Activated CD4-positive, CD25-positive, alpha-beta regulatory T cell treated with anti-CD3 and anti-CD28 coated beads, Interleukin-2, amount 50 U/mL, for 72 hours (primary cell): ENCODE measurements around the gene ZNF559.
"Not testable (repeated sequence)": the region's sequence is repeated elsewhere in the genome, so short reads cannot be mapped to it uniquely, and the experiment has no call there.

Experiments used
- DNase-seq: peaks from one replicate; pipeline ENCODE4 v3.0.0; 2021

Gene ZNF559

DNA sequence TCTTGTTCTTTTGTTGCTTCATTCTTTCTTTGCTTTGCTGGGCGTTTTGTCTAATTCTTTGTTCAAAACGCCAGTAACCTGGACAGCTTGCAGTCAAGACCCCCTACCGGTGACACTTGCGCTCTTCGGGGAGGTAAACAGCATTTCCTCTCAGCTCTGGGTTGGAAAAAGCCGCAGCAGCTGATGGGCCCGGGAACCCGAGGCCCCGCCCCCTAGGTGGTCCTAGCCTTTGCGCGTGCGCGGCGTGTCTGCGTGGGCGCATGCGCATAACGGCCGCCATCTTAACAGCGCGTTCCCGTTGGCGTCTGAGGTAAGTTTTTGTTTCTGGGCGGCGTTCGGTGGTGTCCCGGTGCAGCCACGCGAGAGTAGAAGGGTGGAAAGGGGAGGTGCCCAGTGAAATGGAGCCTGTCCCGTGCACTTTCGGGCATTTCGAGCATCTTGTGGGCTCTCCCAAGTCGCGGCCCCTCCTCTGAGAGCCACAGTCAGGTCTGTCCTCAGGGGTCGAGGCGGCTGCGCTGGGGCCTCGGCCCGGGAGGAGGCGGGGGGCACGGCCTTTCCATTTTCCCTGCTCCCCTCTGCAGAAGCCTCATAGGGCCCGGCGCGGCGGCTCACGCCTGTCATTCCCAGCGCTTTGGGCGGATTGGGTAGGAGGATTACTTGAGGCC is at the start of gene ZNF559:
TSS of gene ZNF559 (plus strand) at position 261 of the 665 bp plus-strand sequence. CDS start 14,371 bp downstream, outside the sequence.
- DNase-seq, result peak; percentile 97

DNA sequence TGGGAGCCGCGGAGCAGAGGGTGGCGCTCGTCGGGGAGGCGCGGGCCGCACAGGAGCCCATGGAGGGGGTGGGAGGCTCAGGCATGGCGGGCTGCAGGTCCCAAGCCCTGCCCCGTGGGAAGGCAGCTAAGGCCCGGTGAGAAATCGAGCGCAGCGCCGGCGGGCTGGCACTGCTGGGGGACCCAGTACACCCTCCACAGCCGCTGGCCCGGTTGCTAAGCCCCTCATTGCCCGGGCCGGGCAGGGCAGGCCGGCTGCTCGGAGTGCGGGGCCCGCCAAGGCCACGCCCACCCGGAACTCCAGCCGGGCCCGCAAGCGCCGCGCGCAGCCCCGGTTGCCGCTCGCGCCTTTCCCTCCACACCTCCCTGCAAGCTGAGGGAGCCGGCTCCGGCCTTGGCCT is 40.5 kb upstream of the ZNF559 start:
- DNase-seq, result peak; percentile 31

DNA sequence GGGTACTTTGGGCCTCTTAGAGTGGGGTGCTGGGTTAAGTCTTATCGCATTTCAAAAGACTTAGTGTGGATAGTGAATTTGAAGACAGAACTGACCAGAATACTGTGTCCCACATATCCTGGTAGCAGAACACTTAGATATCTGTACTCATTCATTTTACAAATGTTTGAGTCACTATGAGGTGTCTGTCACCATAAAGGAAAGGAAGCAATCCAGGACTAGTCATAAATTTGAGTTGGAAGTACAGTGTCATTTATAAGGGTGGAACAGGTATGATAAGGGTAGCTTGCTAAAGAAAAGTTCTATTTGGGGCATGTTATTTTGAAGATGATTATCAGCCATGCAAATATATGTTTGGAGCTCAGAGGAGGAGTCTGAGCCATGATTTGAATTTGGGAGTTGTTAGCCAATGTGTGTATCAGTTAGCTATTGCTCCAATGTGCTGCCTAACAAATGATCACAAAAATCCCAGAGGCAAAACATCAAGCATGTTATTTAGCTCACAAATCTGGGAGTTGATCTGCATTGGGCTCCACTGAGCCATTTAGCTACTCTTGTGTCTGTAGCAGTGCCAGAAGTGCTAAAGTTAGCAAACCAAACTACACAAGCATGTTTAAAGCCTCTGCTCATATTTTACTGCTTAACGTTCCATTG is 34.6 kb upstream of the ZNF559 start:
- no peak for DNase-seq

DNA sequence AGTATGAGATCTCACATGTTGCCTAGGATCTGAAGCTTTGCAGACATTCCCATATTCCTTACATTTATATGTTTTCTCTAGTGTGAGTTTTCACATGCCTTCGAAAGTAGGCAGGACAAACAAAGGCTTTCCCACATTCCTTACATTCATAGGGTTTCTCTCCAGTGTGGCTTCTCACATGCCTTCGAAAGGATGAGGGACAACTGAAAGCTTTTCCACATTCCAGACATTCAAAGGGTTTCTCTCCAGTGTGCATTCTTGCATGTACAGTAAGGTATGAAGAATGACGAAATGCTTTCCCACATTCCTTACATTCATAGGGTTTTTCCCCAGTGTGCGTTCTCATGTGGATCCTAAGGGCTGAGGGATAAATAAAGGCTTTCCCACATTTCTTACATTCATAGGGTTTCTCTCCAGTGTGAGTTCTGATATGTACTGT is 28.5 kb upstream of the ZNF559 start:
- no peak for DNase-seq

DNA sequence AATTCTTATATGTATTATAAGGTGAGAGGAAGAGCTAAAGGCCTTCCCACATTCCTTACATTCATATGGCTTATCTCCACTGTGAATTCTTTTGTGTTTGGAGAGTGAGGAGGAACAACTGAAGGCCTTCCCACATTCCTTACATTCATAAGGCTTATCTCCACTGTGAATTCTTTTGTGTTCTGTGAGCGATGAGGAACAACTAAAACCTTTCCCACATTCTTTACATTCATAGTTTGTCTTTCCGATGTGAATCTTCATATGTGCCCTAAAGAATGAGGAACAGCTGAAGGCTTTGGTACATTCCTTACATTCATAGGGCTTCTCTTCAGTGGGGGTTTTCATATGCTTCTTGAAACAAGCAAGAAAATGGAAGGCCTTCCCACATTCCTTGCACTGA is 27.6 kb upstream of the ZNF559 start:
- no peak for DNase-seq

DNA sequence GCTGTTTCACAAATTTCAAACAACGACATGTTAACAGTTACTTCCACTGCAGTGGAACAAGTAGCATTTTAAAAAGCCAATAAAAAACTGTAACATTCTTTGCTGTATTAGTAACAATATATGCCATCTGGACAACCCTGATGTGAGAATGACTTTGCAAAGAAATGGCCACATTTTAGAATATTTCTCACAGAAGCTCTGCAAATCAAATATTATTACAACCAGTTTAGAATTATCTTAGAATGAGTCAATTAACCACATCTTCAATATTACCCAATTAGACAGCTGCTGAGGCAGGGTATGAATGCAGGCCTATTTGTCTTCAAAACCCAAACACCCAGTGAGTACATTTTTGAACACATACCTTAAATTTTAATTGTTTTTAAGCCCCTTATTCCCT is 17.5 kb upstream of the ZNF559 start:
- DNase-seq, result no peak

DNA sequence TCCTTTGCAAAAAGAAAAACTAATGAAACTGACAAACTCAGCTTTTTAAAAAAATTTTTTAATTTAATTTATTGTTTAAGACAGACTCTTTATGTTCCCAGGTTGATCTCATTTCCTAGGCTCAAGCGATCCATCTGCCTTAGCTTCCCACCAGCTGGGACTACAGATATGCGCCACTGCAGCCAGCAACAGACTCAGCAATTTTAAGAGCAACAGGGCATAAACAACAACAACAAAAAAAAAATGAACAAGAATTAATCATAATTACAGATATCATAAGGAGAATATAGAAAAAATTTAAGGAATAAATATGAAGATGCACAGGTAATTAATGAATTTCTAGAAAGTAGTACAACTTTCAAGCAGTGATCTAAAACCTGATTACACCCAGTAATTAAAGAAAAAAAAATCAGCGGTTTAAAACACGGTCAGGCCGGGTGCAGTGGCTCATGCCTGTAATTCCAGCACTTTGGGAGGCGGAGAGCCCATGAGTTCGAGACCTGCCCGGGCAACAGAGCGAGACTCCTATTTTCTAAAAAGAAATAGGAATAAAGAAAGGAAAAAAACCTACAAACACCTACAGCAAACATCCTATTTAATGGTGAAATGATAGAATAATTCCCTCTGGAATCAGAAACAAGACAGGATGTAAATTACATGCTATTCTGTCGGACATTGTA is 15.7 kb upstream of the ZNF559 start:
- no peak for DNase-seq

DNA sequence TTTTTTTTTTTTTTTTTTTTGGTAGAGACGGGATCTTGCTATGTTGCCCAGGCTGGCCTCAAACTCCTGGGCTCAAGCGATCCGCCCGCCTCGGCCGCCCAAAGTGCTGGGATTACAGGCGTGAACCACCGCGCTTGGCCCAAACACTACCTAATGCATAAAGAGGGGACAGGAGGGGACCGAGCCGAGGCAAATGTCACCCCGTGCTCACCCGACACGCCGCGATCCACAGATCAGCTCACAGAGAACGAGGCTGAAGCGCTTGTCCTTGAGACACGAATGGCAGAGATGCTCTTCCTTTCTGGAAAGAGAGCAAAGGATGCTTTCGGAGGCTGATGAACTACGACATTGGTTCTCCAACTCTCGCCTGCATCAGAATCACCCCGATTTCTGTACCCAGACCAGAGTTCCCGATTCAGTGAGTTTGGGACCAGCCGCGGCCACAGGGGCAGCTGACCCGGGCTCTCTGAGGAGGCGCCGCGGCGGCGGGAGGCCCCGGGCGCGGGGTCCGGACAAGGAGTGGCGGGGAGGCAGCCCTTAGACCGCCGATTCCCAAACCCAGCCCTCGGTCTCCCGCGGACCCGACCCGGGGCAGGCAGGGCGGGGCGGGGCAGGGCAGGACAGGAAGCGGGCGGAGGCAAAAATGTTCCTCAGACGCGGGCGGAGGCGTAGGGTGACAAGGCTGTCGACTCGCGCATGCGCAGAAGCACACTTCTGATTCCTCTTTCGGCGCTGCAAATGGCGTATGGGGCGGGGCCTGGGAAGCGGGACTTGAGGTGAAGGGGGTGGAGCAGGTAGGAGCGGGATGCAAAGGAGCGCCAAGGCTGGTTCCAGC is 14.6 kb upstream of the ZNF559 start, which contains the start of gene ZNF699:
TSS of gene ZNF699 (minus strand) at position 700 of the 835 bp plus-strand sequence. CDS start 4,719 bp downstream, outside the sequence.
- DNase-seq, result peak; percentile 98

DNA sequence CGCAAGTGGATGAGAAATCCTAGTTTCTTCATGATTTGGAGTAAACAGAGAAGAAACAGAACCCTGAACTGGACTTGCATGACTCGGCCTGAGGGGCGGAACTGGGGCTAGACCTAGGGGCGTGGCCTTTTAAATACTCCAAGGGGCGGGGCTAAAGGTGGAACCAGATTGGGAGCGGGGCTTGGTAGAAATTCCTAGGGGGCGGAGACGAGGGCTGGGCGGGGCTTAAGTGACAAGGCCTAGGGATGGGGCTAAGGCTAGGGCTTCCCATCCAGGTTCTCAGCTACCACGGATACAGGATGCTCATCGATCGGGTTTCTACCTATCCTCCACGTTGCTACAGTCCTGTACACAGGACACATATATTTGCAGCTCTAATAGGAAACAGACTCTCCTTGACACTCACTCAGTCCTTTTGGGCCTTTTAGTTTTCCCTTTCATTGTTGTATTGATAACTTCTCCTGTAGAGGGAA is 14.0 kb upstream of the ZNF559 start:
- DNase-seq, result no peak

DNA sequence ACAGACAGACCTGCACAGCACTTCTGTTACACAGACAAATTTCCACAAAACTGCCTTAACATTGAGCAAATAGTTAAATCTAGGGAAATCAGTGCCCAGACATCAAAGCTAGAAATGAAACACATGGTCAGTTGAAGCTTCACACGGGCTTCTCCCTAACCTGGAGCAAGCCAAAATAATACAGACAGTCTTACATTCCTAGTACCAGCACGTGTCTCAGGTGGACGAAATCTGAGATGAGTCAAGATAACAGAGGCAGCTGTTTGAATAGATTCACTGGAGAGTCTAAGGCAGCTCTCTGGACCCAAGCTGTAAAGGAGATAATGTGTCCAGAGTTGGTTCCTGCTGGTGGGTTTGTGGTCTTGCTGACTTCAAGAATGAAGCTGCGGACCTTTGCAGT is 10.2 kb upstream of the ZNF559 start:
- DNase-seq, result no peak

DNA sequence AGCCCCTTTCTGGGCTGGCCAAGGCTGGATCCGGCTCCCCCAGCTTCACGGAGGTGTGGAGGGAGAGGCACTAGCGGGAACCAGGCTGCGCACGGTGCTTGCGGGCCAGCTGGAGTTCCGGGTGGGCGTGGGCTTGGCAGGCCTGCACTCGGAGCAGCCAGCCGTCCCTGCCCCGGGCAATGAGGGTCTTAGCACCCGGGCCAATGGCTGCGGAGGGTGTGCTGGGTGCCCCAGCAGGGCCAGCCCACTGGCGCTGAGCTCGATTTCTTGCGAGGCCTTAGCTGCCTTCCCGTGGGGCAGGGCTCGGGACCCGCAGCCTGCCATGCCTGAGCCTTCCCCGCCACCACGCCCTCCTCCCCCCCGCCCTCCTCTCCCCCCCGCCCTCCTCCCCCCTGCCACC is 2.6 kb upstream of the ZNF559 start:
- no peak for DNase-seq

DNA sequence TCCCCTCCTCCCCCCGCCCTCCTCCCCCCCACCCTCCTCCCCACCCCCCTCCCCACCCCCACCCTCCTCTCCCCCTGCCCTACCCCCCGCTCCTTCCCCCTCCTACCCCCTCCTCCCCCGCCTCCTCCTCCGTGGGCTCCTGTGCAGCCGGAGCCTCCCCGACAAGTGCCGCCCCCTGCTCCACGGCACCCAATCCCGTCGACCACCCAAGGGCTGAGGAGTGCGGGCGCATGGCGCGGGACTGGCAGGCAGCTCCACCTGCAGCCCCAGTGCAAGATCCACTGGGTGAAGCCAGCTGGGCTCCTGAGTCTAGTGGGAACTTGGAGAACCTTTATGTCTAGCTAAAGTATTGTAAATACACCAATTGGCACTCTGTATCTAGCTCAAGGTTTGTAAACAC is 2.2 kb upstream of the ZNF559 start:
- not testable (repeated sequence) for DNase-seq

DNA sequence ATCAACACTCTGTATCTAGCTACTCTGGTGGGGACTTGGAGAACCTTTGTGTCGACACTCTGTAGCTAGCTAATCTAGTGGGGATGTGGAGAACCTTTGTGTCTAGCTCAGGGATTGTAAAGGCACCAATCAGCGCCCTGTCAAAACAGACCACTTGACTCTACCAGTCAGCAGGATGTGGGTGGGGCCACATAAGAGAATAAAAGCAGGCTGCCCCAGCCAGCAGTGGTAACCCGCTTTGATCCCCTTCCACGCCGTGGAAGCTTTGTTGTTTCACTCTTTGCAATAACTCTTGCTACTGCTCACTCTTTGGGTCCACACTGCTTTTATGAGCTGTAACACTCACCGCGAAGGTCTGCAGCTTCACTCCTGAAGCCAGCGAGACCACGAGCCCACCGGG is 1.8 kb upstream of the ZNF559 start:
- not testable (repeated sequence) for DNase-seq

DNA sequence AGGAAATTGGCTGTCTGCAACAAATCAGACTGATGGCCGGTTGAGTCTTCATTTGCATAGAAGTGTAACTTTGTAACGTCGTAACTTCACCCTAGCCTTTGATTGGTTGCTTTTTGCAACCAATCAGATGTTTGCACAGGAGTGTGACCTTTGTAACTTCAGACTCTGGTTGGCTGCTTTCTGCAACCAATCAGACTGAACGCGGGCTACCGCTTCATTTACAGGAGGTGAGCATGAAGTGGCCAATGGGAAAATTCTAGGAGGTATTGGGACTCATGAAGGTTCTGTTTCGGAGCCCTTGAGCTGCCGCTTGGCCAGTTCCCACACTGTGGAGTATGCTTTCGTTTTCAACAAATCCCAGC is 441 bp upstream of the ZNF559 start:
- DNase-seq, result peak; percentile 57

DNA sequence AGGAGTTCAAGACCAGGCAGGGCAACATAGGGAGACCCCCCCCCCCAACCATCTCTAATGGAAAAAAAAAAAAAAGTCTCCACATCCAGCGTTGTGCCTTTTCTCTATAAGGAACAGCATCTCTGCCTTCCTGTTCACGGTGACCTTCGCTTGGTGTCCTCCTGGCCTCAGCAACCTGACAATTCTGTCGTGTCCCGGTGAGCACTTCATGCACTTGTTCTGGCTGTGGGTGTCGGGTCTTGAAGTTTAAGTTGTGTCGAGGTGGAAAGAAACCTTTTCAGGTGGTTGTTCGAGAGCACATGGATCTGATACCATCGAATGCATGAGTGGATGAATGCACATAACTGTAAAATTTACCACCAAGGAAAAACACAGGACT is 594 bp downstream of the ZNF559 start:
- DNase-seq, result no peak

DNA sequence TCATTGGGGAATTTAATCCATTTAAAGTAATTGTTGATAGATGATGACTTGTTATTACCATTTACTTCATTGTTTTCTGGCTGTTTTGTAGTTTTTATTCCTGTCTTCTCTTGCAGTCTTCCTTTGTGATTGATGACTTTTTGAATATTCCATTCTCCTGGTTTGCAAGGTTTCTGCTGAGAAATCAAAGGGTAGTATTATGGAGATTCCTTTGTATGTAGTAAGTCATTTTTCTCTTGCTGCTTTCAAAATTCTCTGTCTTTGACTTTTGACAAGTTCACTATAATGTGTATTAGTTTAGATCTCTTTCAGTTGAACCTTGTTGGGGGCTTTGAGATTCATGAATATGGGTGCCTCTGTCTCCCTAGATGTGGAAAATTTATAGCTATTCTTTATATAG is 6.0 kb downstream of the ZNF559 start:
- no peak for DNase-seq

DNA sequence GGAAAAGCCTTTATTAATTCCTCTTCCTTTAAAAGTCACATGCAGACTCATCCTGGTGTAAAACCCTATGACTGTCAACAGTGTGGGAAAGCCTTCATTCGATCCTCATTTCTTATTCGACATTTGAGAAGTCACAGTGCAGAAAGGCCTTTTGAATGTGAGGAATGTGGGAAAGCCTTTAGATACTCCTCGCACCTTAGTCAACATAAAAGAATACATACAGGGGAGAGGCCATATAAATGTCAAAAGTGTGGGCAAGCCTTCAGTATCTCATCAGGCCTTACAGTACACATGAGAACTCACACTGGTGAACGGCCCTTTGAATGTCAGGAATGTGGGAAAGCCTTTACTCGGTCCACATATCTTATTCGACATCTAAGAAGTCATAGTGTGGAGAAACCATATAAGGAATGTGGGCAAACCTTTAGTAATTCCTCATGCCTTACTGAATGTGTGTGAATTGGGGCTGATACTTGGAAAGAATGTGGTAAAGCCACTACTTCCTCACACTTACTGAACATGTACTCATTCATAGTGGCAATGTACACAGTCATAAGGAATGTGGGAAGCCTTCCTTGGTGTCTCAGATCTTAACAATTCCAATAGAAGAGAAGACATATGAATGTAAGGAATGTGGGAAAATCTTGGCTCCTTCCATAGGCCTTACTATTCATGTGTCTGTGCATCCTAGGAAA is 18.8 kb downstream of the ZNF559 start:
- no peak for DNase-seq

DNA sequence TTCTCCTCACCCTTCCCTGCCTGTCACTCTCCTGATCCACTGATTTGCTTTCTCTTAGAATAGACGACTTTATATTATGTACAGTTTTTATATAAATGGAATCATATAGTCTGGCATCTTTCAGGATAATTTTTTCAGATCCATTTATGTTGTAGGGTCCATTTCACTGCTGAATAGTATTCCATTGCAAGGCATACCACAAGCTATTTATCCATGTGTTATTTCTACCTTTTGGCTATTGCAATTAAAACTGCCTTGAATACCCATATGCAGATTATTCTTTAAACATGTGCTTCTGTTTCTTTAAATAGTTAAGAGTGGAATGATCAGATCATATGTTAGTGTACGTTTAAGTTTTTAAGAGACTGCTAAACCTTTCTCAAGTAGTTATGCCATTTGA is 21.0 kb downstream of the ZNF559 start:
- DNase-seq, result no peak

DNA sequence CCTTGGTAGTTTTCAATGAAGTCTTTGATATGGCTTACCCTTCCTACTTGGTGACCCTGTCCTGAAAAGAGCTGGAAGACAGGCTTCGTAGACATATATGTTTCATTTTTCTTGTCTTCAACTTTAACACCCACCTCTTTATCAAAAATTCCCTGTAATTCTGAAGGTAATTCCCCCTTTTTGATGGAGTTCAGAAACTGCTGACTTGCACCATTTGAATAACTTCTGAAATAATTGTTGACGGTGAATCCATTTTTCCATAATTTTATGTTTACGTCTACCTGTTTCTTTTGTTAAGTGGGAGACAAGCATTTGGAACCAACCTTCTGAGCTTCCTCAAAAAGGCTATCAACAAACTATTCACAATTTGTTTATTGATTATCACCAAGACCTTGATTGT is 24.3 kb downstream of the ZNF559 start:
- DNase-seq, result no peak

DNA sequence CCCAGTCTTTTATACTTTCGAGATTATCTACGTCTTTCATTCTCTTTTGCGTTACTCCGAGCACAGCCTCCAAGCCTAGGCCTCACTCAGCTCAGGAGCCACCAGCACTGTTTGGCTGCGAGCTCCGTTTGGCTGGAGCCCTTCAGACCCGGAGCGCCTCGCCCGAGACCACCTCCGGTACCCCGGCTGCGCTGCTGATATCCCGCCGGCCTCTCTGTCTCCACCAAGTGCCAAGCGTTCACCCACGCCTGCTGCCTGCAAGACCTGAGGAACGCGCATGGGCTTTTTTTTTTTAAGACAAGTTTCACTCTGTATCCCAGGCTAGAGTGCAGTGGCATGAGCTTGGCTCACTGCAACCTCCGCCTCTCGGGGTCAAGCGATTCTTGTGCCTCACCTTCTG is 24.7 kb downstream of the ZNF559 start:
- no peak for DNase-seq

DNA sequence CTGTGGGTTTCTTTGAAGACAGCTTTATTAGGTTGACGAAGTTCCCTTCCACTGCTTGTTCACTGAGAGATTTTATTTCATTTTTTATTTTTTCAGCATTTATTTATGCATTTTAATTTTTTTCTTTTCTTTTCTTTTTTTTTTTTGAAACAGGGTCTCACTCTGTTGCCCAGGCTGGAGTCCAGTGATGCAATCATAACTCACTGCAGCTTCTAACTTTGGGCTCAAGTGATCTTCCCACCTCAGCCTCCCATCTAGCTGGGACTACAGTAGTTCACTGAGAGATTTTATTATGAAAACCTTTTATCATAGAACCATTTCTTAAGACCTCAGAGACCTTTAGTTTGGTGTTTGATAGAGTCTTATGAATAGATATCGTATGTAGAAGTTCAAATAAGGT is 28.5 kb downstream of the ZNF559 start:
- DNase-seq, result no peak

DNA sequence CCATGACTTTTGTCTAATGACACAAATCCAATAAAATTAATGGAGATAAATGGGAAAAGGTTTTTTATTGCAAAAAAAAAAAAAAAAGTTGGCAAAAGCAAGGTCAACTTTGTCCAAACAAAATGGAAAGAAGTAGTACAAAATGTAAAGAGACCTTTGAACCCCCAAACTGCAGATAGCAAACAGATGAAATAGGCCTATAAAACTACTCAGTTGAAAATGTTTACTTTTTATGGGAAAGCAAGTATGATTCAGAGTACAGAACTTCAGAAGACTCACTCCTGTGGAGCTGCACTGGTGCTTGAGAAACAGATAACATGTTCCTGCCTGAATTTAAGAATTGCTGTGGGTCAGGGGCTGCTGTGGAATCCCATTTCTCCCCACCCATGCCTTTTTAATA is 29.0 kb downstream of the ZNF559 start:
- no peak for DNase-seq

DNA sequence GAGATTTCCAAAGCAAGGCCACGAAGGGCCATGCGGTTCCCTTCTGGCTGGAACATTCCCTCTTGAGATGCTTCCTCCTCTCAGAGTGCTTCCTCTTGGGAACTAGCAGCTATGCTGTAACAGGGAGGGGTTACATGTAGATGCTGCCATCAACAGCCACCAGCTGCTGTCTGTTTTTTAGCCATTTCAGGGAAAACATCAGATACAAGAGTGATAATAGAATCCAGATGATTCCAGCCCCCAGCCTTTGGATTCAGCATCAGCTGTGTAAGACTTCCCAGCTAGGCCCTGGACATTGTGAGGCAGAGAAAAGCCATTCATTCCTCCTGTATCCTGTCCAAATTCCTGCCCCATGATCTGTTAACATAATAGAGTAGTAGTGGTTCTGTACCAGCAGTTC is 30.7 kb downstream of the ZNF559 start:
- no peak for DNase-seq
